ENCODE data around the gene ZNF558. TPM values are rescaled to one million over a fixed set of nuclear protein-coding genes. Genes with fewer than 3 reads are reported as not detected.
"Not testable (repeated sequence)": the region's sequence is repeated elsewhere in the genome, so short reads cannot be mapped to it uniquely, and the experiment has no call there.

ZNF558 gene
- total RNA-seq, 2 experiments from 2014 or later: 25.4 to 26.7 TPM

DNA sequence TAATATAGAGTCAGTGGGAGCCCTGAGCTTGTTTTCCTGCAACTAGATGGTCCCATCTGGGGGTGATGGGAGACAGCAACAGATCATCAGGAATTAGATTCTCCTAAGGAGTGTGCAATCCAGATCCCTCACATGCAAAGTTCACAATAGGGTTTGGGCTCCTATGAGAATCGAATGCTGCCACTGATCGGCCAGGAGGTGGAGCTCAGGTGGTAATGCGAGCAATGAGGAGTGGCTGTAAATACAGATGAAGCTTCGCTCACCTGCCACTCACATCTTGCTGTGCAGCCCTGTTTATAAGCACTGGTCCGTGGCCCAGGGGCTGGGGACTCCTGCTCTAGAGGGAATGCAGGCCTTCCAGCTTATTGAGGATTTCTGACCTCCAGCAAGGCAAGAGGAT lies 5.7 kb downstream of the ZNF558 start:
- Mint-ChIP-seq H3K27ac (no peak overlapping the region), H3K27me3 (no peaks in the 10 kb centered on the region), H3K4me1 (peaks cover 12% of the 10 kb centered on the region), H3K36me3 (peaks cover 65% of the 10 kb centered on the region), H3K9me3 (peaks cover 3% of the 10 kb centered on the region), H3K4me3 (no peak overlapping the region)
- no peak for DNase-seq

DNA sequence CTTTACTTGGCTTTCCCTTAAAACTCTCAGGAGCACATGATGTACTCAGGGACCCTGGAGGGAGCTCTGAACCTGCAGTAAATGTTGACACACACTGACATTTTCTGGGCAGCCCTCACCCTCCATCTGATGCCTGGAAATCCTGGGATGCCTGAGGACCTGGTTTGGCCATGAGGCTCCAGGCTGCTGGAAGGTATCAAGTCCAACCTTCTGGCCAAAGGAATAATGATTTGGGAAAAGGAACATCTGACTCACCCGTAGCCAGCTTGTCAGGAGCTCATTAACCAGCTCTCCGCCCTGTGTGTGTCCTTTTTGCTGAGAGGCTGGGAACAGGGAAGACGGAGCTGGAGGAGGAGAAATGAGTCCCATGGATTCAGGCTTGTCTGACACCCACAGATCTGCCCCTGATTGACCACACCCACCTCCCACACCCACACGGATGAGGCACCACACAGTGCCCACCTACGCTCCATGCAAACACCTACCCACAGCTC lies 10.3 kb downstream of the ZNF558 start:
- DNase-seq: no peak
- no peak overlapping the region for H3K4me3 Mint-ChIP-seq
- no peak overlapping the region for H3K27ac Mint-ChIP-seq
- H3K36me3 Mint-ChIP-seq: peaks cover 90% of the 10 kb centered on the region
- H3K9me3 Mint-ChIP-seq: peaks cover 31% of the 10 kb centered on the region
- no peaks in the 10 kb centered on the region for H3K27me3 Mint-ChIP-seq
- peaks cover 4% of the 10 kb centered on the region for H3K4me1 Mint-ChIP-seq

DNA sequence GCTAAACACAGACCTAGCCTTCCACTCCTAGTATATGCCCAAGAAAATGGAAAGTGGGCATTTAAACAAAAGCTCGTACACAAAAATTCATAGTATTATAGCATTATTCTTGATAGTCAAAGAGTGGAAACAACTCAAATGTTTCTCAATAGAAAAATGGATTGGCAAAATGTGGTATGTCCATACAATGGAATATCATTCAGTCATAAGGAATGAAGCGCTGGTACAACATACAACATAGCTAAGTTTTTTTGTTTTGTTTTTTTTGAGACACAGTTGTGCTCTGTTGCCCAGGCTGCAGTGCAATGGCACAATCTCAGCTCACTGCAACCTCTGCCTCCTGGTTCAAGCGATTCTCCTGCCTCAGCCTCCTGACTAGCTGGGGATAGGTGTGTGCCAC lies 11.9 kb downstream of the ZNF558 start:
- H3K36me3 Mint-ChIP-seq: peaks cover 97% of the 10 kb centered on the region
- no peaks in the 10 kb centered on the region for H3K27me3 Mint-ChIP-seq
- no peak for DNase-seq
- H3K4me1 Mint-ChIP-seq: no peaks in the 10 kb centered on the region
- no peak overlapping the region for H3K27ac Mint-ChIP-seq
- no peak overlapping the region for H3K4me3 Mint-ChIP-seq
- peaks cover 44% of the 10 kb centered on the region for H3K9me3 Mint-ChIP-seq

DNA sequence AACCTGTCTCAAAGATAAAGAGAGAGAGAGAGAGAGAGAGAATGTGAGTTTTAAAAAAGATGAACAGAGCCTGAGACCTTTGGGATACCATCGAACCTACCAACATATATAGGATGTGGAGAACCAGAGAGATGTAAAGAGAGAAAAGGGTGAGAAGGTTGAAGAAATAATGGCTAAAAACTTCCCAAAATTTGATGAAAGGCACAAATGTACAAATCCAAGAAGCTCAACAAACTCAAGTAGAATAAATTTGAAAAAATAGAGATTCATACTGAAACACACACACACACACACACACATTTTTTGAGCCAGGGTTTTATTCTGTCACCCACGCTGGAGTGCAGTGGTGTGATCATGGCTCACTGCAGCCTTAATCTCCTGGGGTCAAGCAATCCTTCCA lies 16.3 kb downstream of the ZNF558 start:
- DNase-seq: no peak
- Mint-ChIP-seq H3K9me3 (peaks cover 72% of the 10 kb centered on the region), H3K4me1 (no peaks in the 10 kb centered on the region), H3K36me3 (peaks cover 99% of the 10 kb centered on the region), H3K27ac (no peak overlapping the region), H3K27me3 (no peaks in the 10 kb centered on the region), H3K4me3 (no peak overlapping the region)

DNA sequence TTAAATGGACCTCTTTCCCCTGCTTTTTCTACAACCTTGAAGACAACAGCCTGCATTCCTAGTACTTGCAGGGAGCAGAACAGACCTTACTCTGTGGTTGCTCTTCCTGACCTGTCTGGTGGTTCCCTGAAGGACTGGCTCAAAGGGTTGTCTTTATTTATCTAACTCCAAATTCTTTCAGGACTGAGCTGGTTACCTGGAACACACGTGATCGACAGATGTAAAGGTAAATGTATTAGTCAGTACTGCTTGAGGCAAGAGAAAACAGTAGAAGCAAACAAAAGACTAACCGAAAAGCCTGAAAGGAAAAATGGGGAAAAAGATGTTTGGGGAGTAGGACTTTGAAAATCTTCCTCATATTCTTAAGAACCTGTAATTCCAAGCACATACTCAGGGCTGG lies 17.9 kb downstream of the ZNF558 start:
- Mint-ChIP-seq H3K4me1 (no peaks in the 10 kb centered on the region), H3K36me3 (peaks cover 95% of the 10 kb centered on the region), H3K4me3 (no peak overlapping the region), H3K27ac (no peak overlapping the region), H3K27me3 (no peaks in the 10 kb centered on the region), H3K9me3 (peaks cover 69% of the 10 kb centered on the region)
- no peak for DNase-seq

DNA sequence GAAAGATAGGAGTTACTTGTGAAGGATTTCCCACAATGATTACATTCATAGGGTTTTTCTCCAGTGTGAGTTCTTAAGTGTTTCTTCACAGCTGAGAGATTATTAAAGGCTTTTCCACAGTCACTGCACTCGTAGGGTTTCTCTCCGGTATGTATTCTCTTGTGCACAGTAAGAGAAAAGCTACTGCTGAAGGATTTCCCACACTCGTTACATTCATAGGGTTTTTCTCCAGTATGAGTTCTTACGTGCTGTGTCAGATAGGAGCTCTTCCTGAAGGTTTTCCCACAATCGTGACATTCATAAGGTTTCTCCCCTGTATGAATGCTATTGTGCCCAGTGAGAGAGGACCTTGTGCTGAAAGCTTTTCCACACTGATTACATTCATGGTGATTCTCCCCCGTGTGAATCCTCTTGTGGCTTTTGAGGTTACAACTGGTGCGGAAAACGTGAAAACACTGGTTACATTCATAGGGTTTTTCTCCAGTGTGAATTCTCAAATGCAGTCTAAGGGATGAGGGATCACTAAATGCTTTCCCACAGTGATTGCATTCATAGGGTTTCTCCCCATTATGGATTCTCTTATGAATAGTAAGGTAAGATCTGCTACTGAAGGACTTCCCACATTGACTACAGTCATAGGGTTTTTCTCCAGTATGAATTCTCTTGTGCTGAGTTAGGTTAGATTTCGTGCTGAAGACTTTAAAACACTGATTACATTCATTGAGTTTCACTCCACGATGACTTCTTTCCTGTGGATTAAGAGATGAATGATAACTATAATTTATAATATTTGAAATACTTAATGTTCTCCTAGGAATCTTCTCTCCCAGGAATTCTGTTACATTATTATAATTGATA lies 20.6 kb downstream of the ZNF558 start:
- Mint-ChIP-seq H3K27me3 (no peaks in the 10 kb centered on the region), H3K36me3 (peaks cover 91% of the 10 kb centered on the region), H3K4me1 (no peaks in the 10 kb centered on the region), H3K9me3 (peaks cover 68% of the 10 kb centered on the region), H3K4me3 (no peak overlapping the region), H3K27ac (no peak overlapping the region)
- no peak for DNase-seq

DNA sequence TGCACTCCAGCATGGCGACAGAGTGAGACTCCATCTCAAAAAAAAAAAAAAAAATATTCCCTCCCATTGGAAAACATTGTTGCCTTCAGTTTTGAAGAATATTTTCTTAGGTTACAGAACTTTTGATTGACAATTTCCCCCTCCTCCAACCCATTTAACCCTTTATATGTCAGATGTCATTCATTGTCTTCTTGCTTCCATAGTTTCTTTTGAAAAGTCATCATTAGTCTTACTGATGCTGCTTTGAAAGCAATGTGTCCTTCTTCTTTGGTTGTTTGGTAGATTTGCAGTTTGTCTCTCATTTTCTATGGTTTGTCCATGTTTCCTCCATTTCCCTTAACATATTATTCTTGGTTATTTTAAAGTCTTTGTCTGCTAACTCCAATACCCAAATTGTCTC lies 25.4 kb downstream of the ZNF558 start:
- DNase-seq: no peak
- H3K9me3 Mint-ChIP-seq: peaks cover 53% of the 10 kb centered on the region
- no peak overlapping the region for H3K4me3 Mint-ChIP-seq

DNA sequence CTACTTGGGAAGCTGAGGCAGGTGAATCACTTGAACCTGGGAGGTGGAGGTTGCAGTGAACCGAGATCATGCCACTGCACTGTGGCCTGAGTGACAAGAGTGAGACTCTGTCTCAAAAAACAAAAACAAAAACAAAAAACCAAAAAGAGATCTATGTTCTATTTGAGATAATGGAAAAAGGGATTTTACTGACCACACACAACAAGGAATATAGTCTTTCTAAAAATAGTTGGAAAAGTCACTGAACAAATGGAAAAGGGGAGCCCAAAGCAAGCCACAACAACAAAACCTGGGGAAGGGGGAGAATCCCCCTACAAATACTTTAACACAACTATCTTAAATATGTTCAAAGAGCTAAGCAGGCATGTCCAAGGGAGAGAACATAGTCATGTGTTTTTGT lies 37.3 kb downstream of the ZNF558 start:
- Mint-ChIP-seq H3K36me3 (no peaks in the 10 kb centered on the region), H3K4me3 (no peak overlapping the region), H3K27me3 (no peaks in the 10 kb centered on the region), H3K4me1 (no peaks in the 10 kb centered on the region), H3K9me3 (peaks cover 18% of the 10 kb centered on the region), H3K27ac (no peak overlapping the region)
- DNase-seq: no peak

More for the DNA sequence above, 25.4 kb downstream of the ZNF558 start:
- peaks cover 83% of the 10 kb centered on the region for H3K36me3 Mint-ChIP-seq
- H3K4me1 Mint-ChIP-seq: no peaks in the 10 kb centered on the region
- H3K27me3 Mint-ChIP-seq: no peaks in the 10 kb centered on the region
- H3K27ac Mint-ChIP-seq: no peak overlapping the region

DNA sequence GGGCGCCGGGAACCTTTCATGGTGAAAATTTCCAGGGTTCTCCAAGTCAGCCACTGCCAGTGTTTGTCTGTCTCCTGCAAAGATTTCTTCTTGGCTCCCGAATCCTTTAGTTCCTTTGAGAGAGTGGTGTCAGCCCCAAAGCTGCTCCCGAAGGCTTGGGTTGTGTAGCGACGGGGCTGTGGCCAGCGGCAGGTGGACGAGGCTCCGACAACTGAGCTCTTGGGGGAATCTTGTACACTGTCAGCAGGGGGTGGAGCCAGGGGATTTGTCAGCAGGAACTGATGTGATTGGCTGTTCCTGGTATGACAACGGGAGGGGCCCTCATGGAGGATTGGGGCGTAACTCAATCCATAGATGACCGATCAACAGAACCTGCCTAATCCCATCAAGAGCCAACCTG lies 58.5 kb downstream of the ZNF558 start:
- H3K4me3 Mint-ChIP-seq, H3K9me3 Mint-ChIP-seq, H3K4me1 Mint-ChIP-seq, H3K36me3 Mint-ChIP-seq, H3K27ac Mint-ChIP-seq, H3K27me3 Mint-ChIP-seq, DNase-seq: not testable (repeated sequence)

DNA sequence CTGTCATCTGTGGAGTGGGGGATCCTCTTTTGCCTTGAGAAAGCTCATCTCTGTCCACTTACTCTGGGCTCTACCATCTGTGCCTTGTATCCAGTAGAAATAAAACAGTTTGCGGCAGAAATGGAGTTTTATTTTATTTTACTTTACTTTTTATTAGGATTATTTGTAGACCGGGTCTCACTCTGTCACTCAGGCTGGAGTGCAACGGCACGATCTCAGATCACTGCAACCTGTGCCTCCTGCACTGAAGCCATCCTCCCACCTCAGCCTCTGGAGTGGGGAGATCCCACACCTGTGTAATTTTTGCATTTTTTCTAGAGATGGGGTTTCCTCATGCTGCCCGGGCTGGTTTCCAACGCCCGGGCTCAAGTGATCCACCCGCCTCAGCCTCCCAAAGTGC lies 62.8 kb downstream of the ZNF558 start:
- not testable (repeated sequence) for H3K27me3 Mint-ChIP-seq, DNase-seq, H3K27ac Mint-ChIP-seq, H3K9me3 Mint-ChIP-seq, H3K4me1 Mint-ChIP-seq, H3K4me3 Mint-ChIP-seq, H3K36me3 Mint-ChIP-seq

DNA sequence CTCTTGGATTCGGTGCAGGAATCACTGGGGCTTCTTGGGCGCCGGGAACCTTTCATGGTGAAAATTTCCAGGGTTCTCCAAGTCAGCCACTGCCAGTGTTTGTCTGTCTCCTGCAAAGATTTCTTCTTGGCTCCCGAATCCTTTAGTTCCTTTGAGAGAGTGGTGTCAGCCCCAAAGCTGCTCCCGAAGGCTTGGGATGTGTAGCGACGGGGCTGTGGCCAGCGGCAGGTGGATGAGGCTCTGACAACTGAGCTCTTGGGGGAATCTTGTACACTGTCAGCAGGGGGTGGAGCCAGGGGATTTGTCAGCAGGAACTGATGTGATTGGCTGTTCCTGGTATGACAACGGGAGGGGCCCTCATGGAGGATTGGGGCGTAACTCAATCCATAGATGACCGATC lies 64.8 kb downstream of the ZNF558 start:
- not testable (repeated sequence) for H3K4me3 Mint-ChIP-seq, H3K27me3 Mint-ChIP-seq, H3K9me3 Mint-ChIP-seq, DNase-seq, H3K27ac Mint-ChIP-seq, H3K4me1 Mint-ChIP-seq, H3K36me3 Mint-ChIP-seq

Other genes starting within 250 kb of the ZNF558 start
- 1 to 10 TPM; 3.7 to 4.1 TPM for gene ADAMTS10, start 221.6 kb downstream of the ZNF558 start, total RNA-seq
- gene NFILZ, start 201.7 kb downstream of the ZNF558 start, total RNA-seq: not detected
- gene ACTL9, start 133.5 kb downstream of the ZNF558 start, total RNA-seq: not detected
- not detected for gene OR2Z1, start 110.7 kb downstream of the ZNF558 start, total RNA-seq
- not detected for gene MBD3L1, start 73 bp upstream of the ZNF558 start, total RNA-seq
- gene MUC16, start 178.1 kb upstream of the ZNF558 start, total RNA-seq: not detected